HepG2 (cell line): Measurements from ENCODE around the gene ORMDL3. TPM values are rescaled to one million over a fixed set of nuclear protein-coding genes. Genes with fewer than 3 reads are reported as not detected.

Source experiments
- AKAP8 ChIP-seq: sonication (generic); formaldehyde crosslinking; IDR thresholded peaks from 2 replicates; pipeline ENCODE4 v1.5.1; 2020; ENCODE audit warnings: mild to moderate bottlenecking, missing genetic modification reagents
- CAMTA2 ChIP-seq: sonication (generic); formaldehyde crosslinking; IDR thresholded peaks from 2 replicates; pipeline ENCODE4 v1.4.0; 2020; ENCODE audit warnings: mild to moderate bottlenecking, missing genetic modification reagents, borderline replicate concordance
- KLF9 ChIP-seq: IDR thresholded peaks from 2 replicates; pipeline ENCODE4 v1.6.1; 2016; ENCODE audit warnings: low read depth
- PAF1 ChIP-seq: IDR thresholded peaks from 2 replicates; pipeline ENCODE4 v1.6.1; 2016; ENCODE audit warnings: missing genetic modification reagents, missing compliant biosample characterization
- SPEN ChIP-seq: sonication (generic); formaldehyde crosslinking; IDR thresholded peaks from 2 replicates; pipeline ENCODE4 v1.5.1; 2020; ENCODE audit warnings: low read depth, mild to moderate bottlenecking, missing genetic modification reagents
- TCF7 ChIP-seq: sonication (generic); IDR thresholded peaks from 2 replicates; pipeline ENCODE4 v1.6.1; 2016; ENCODE audit warnings: antibody characterized with exemption, low read depth
- YEATS4 ChIP-seq: sonication (generic); formaldehyde crosslinking; IDR thresholded peaks from 2 replicates; pipeline ENCODE4 v1.4.0; 2020; ENCODE audit warnings: missing genetic modification reagents, borderline replicate concordance
- ZBTB3 ChIP-seq: sonication (generic); formaldehyde crosslinking; IDR thresholded peaks from 2 replicates; pipeline ENCODE4 v1.4.0; 2020; ENCODE audit warnings: low read depth, mild to moderate bottlenecking, moderate library complexity, missing genetic modification reagents, borderline replicate concordance
- ZNF124 ChIP-seq: sonication (generic); formaldehyde crosslinking; IDR thresholded peaks from 2 replicates; pipeline ENCODE4 v1.4.0; 2020; ENCODE audit warnings: missing genetic modification reagents
- ZNF225 ChIP-seq: sonication (generic); formaldehyde crosslinking; IDR thresholded peaks from 2 replicates; pipeline ENCODE4 v1.4.0; 2020; ENCODE audit warnings: mild to moderate bottlenecking, missing genetic modification reagents
- ZNF572 ChIP-seq: sonication (generic); formaldehyde crosslinking; IDR thresholded peaks from 2 replicates; pipeline ENCODE4 v1.5.1; 2020; ENCODE audit warnings: mild to moderate bottlenecking, missing genetic modification reagents
- ZNF703 ChIP-seq: sonication (generic); formaldehyde crosslinking; IDR thresholded peaks from 2 replicates; pipeline ENCODE4 v1.5.1; 2020; ENCODE audit warnings: missing genetic modification reagents, mild to moderate bottlenecking, moderate library complexity, borderline replicate concordance
- polyA plus RNA-seq, 8 experiments: library from polyadenylated mRNA; depleted of rRNA in 3 of 8; stranded (reverse) in 7 of 8; unstranded in 1 of 8; fragments of >200 nt; fragmentation: Illumina TruSeq in 4 of 8; extraction: Trizol in 4 of 8; gene quantifications; 2 replicates each; pipeline versions ENCODE4 v1.2.1 to v1.2.3, GENCODE V29; 2011 to 2016; ENCODE audit warnings: low read depth in 4 of 8, missing spikeins in 1 of 8, mixed read lengths in 1 of 8; ENCODE audit not compliant: insufficient read depth in 1 of 8
- total RNA-seq, 5 experiments: library from RNA; depleted of rRNA; stranded (reverse); fragments of >200 nt; fragmentation: Illumina TruSeq; extraction: Trizol; gene quantifications; 2 replicates each; pipeline ENCODE4 v1.2.3, GENCODE V29; 2016; ENCODE audit warnings: low read depth in 1 of 5
- TF ChIP-seq, protein P1 (sequence below): sonication (generic); formaldehyde crosslinking; IDR thresholded peaks from 2 replicates; pipeline ENCODE4 v1.4.0; 2020; ENCODE audit warnings: missing genetic modification reagents
- TF ChIP-seq, protein P2 (sequence below): sonication (generic); formaldehyde crosslinking; IDR thresholded peaks from 2 replicates; pipeline ENCODE4 v1.8.0; 2022; ENCODE audit warnings: low read depth, missing genetic modification reagents
- TF ChIP-seq, protein P3 (sequence below): sonication (generic); formaldehyde crosslinking; IDR thresholded peaks from 2 replicates; pipeline ENCODE4 v1.4.0; 2020; ENCODE audit warnings: mild to moderate bottlenecking, missing genetic modification reagents
- TF ChIP-seq, protein P4 (sequence below): sonication (generic); formaldehyde crosslinking; IDR thresholded peaks from 2 replicates; pipeline ENCODE4 v1.5.0; 2020; ENCODE audit warnings: mild to moderate bottlenecking, missing genetic modification reagents, borderline replicate concordance

Gene ORMDL3
- total and polyA plus RNA-seq, 2 of the 13 experiments (the other 11 are each of a cell fraction or from before 2014, with no cell fraction given), result 181 to 384 TPM

DNA sequence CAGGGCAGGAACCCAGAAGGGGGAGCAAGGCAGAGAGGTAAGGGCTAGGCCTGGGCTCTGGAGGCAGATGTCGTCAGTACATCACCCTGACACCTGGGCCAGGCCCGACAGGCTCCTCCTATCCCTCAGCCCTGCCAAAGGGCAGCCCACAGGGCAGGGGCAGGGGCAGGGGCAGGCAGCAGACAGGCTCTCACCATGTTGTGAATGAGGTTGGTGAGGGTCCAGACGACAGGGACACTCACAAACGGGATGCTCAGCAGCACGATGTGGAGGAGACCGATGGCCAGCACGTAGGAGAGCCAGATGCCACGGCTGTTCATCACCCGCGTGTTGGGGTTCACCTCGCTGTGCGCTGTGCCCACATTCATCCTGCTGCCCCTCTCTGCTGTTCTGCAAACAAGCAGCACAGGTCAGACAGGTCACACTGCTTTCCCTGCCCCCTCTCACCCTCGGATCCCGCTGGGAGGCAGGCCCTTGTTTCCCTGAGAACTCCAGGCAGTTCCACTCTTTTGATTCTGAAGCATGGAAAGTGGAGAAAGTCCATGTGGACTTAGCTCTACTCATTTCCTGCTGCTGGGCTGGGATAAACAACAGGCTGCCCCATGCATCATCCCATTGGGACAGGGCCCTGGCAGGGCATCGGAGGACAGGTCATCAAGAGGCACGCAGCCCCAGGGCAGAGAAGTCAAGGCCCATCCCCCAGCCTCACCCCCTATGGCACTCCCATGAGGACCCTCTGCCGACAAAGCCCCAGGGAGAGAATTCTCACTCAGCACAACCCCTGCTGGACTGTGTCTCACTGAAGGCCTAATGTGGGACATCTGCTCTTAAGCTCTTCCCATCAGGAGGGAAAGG, 3.3 kb downstream of the ORMDL3 start (continued):
- TF ChIP-seq, protein P1, sequence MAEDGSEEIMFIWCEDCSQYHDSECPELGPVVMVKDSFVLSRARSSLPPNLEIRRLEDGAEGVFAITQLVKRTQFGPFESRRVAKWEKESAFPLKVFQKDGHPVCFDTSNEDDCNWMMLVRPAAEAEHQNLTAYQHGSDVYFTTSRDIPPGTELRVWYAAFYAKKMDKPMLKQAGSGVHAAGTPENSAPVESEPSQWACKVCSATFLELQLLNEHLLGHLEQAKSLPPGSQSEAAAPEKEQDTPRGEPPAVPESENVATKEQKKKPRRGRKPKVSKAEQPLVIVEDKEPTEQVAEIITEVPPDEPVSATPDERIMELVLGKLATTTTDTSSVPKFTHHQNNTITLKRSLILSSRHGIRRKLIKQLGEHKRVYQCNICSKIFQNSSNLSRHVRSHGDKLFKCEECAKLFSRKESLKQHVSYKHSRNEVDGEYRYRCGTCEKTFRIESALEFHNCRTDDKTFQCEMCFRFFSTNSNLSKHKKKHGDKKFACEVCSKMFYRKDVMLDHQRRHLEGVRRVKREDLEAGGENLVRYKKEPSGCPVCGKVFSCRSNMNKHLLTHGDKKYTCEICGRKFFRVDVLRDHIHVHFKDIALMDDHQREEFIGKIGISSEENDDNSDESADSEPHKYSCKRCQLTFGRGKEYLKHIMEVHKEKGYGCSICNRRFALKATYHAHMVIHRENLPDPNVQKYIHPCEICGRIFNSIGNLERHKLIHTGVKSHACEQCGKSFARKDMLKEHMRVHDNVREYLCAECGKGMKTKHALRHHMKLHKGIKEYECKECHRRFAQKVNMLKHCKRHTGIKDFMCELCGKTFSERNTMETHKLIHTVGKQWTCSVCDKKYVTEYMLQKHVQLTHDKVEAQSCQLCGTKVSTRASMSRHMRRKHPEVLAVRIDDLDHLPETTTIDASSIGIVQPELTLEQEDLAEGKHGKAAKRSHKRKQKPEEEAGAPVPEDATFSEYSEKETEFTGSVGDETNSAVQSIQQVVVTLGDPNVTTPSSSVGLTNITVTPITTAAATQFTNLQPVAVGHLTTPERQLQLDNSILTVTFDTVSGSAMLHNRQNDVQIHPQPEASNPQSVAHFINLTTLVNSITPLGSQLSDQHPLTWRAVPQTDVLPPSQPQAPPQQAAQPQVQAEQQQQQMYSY (CRISPR knock-in tag), result no peak
- TF ChIP-seq, protein P2, sequence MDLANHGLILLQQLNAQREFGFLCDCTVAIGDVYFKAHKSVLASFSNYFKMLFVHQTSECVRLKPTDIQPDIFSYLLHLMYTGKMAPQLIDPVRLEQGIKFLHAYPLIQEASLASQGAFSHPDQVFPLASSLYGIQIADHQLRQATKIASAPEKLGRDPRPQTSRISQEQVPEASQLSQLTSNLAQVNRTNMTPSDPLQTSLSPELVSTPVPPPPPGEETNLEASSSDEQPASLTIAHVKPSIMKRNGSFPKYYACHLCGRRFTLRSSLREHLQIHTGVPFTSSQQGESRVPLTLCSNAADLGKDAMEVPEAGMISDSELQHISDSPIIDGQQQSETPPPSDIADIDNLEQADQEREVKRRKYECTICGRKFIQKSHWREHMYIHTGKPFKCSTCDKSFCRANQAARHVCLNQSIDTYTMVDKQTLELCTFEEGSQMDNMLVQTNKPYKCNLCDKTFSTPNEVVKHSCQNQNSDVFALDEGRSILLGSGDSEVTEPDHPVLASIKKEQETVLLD, result peak; percentile 81
- TF ChIP-seq ZBTB3 (CRISPR knock-in tag) (peak; percentile 96), ZNF225 (CRISPR knock-in tag) (0 out of 2 replicates have a peak, but pooled peaks have one; percentile 18), PAF1 (CRISPR knock-in tag) (no peak), AKAP8 (CRISPR knock-in tag) (peak; percentile 98), ZNF703 (CRISPR knock-in tag) (no peak), ZNF124 (CRISPR knock-in tag) (peak; percentile 99), KLF9 (0 out of 2 replicates have a peak, but pooled peaks have one; percentile 66), TCF7 (peak; percentile 62; the same call in 1 of the 2 replicates), CAMTA2 (CRISPR knock-in tag) (no peak), SPEN (CRISPR knock-in tag) (peak; percentile 98; the same call in 1 of the 2 replicates), ZNF572 (CRISPR knock-in tag) (peak; percentile 74; the same call in 1 of the 2 replicates), YEATS4 (peak; percentile 96; the same call in 1 of the 2 replicates)
- TF ChIP-seq, protein P3, sequence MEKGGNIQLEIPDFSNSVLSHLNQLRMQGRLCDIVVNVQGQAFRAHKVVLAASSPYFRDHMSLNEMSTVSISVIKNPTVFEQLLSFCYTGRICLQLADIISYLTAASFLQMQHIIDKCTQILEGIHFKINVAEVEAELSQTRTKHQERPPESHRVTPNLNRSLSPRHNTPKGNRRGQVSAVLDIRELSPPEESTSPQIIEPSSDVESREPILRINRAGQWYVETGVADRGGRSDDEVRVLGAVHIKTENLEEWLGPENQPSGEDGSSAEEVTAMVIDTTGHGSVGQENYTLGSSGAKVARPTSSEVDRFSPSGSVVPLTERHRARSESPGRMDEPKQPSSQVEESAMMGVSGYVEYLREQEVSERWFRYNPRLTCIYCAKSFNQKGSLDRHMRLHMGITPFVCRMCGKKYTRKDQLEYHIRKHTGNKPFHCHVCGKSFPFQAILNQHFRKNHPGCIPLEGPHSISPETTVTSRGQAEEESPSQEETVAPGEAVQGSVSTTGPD, result no peak
- TF ChIP-seq, protein P4, sequence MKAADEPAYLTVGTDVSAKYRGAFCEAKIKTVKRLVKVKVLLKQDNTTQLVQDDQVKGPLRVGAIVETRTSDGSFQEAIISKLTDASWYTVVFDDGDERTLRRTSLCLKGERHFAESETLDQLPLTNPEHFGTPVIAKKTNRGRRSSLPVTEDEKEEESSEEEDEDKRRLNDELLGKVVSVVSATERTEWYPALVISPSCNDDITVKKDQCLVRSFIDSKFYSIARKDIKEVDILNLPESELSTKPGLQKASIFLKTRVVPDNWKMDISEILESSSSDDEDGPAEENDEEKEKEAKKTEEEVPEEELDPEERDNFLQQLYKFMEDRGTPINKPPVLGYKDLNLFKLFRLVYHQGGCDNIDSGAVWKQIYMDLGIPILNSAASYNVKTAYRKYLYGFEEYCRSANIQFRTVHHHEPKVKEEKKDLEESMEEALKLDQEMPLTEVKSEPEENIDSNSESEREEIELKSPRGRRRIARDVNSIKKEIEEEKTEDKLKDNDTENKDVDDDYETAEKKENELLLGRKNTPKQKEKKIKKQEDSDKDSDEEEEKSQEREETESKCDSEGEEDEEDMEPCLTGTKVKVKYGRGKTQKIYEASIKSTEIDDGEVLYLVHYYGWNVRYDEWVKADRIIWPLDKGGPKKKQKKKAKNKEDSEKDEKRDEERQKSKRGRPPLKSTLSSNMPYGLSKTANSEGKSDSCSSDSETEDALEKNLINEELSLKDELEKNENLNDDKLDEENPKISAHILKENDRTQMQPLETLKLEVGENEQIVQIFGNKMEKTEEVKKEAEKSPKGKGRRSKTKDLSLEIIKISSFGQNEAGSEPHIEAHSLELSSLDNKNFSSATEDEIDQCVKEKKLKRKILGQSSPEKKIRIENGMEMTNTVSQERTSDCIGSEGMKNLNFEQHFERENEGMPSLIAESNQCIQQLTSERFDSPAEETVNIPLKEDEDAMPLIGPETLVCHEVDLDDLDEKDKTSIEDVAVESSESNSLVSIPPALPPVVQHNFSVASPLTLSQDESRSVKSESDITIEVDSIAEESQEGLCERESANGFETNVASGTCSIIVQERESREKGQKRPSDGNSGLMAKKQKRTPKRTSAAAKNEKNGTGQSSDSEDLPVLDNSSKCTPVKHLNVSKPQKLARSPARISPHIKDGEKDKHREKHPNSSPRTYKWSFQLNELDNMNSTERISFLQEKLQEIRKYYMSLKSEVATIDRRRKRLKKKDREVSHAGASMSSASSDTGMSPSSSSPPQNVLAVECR (CRISPR knock-in tag), result peak; percentile 87
